Gastrocnemius medialis (tissue), 4 donors: ENCODE data around the gene CSE1L.

ENCODE experiments used
- CTCF ChIP-seq, 5 experiments: fragments of 450-650 bp in 3 of 5; fragments of 200-600 bp in 2 of 5; sonication (generic) in 2 of 5; IDR thresholded peaks in 4 of 5; conservative IDR thresholded peaks in 1 of 5; 1 replicate in 4 of 5; 2 replicates in 1 of 5; pipeline ENCODE4 v1.5.1; 2016 to 2019; ENCODE audit warnings: antibody characterized with exemption in 5 of 5, mild to moderate bottlenecking in 3 of 5, moderate library complexity in 3 of 5
- POLR2A ChIP-seq, 2 donors: fragments of 450-650 bp; IDR thresholded peaks; one replicate each; pipeline ENCODE4 v1.6.1; 2017; ENCODE audit warnings: antibody characterized with exemption in 2 of 2, mild to moderate bottlenecking in 2 of 2, moderate library complexity in 2 of 2

- TF ChIP-seq CTCF (IDR thresholded peaks at IDR 0.05 in 4 of 5, conservative IDR thresholded peaks at IDR 0.05 in 1 of 5) (no peak), POLR2A (IDR thresholded peaks at IDR 0.05) (no peak)
Measured at GRCh38 chr20:49112596-49113274, 66.6 kb downstream of the CSE1L start.
